ENCODE results near the gene OR2Z1. TPM values are rescaled to one million over a fixed set of nuclear protein-coding genes. Genes with fewer than 3 reads are reported as not detected.

The OR2Z1 gene, protein sequence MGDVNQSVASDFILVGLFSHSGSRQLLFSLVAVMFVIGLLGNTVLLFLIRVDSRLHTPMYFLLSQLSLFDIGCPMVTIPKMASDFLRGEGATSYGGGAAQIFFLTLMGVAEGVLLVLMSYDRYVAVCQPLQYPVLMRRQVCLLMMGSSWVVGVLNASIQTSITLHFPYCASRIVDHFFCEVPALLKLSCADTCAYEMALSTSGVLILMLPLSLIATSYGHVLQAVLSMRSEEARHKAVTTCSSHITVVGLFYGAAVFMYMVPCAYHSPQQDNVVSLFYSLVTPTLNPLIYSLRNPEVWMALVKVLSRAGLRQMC
- not detected for total RNA-seq

DNA sequence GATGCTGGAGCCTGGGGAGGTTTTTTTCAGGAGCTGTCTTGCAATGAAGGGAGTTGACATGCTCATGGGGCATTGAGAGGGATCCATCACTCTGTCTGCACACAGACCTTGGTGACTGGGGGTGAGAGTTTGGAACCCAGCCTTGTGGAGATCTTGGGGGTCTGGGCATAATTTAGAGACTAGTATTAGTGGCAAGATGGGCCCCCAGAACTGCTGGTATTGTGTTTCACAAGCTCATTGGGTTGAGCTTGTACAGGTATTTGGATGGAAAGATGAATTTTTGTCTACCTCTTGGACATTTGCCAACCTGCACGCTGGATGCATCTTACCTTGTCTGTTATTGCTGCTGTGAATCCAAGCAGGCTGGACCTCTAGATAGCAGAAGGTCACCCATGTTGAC, at the start of gene OR2Z1:
Gene OR2Z1, plus strand, starts transcription at position 301 of the 400 bp plus-strand sequence. CDS start 9,395 bp downstream, outside the sequence.

DNA sequence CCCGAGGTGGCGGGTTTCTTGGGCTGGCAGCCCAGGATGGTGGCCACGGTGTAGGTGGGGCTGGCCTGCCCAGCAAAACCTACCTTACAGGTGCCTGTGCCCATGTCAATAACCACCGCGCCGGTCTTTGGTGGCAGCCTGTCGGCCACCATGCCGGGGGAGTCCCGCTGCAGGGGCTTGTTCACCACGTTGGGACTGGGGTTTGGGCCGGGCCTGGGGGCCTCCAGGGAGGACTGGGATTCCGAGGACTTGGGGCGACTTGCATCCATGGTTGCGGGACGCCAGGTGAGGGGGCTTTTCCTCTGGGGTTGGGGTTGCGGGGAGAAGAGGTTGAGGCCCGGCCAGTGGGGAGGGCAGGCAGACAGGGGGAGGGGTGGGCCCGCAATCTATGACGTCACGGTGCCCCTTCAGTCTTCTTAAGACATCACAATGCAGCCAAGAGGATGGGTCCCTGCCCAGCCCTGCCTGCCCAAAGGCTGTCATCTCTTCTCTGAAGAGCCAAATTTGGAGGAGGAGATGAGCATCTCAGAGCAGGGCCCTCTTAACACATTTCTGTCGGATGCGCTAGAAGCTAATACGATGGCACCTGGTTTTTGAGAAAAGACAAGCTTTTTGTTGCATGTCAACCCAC, 22.9 kb upstream of the OR2Z1 start, which contains the start of gene ACTL9:
Gene ACTL9, minus strand, starts transcription at position 363 of the 631 bp plus-strand sequence. Its CDS starts 94 bp downstream, at position 269.

Small RNA genes within 50 kb of the gene (small RNA-seq; reads per million reads assigned to genes)
- gene AC012616.1 (ENCODE audit: low replicate concordance), result not detected

Other genes starting within 250 kb of the OR2Z1 start
- not detected for gene PRAM1, start 219.0 kb upstream of the OR2Z1 start, total RNA-seq
- 6.6 TPM for gene ZNF414, start 207.5 kb upstream of the OR2Z1 start, total RNA-seq
- 1.6 TPM for gene MYO1F, start 144.2 kb upstream of the OR2Z1 start, total RNA-seq
- gene ADAMTS10, start 110.9 kb upstream of the OR2Z1 start, total RNA-seq, result 145 TPM
- gene NFILZ, start 91.0 kb upstream of the OR2Z1 start, total RNA-seq, result not detected
- not detected for gene ACTL9, start 22.8 kb upstream of the OR2Z1 start, total RNA-seq
- 64.8 TPM for gene ZNF558, start 110.7 kb downstream of the OR2Z1 start, total RNA-seq
- not detected for gene MBD3L1, start 110.7 kb downstream of the OR2Z1 start, total RNA-seq

Data from parietal lobe (tissue), 2 donors.